Measurements from ENCODE around the gene RPTN.

- TF ChIP-seq FOXM1 (IDR thresholded peaks at IDR 0.05; ENCODE audit: borderline replicate concordance) (no peak), LEF1 (IDR thresholded peaks at IDR 0.05; ENCODE audit: borderline replicate concordance) (no peak), TARDBP (IDR thresholded peaks at IDR 0.05) (no peak)
Observed at GRCh38 chr1:152186556-152187285, 27.7 kb upstream of the RPTN start.
